Ishikawa (cell line): ENCODE results near the gene ZNF22.

Experiments
- MAX ChIP-seq: IDR thresholded peaks from 2 replicates; pipeline ENCODE4 v1.6.1; 2012
- RAD21 ChIP-seq: IDR thresholded peaks from 2 replicates; pipeline ENCODE4 v1.6.1; 2012; ENCODE audit warnings: low read depth
- TAF1 ChIP-seq: IDR thresholded peaks from 2 replicates; pipeline ENCODE4 v1.6.1; 2012; ENCODE audit warnings: low read depth, mild to moderate bottlenecking

DNA sequence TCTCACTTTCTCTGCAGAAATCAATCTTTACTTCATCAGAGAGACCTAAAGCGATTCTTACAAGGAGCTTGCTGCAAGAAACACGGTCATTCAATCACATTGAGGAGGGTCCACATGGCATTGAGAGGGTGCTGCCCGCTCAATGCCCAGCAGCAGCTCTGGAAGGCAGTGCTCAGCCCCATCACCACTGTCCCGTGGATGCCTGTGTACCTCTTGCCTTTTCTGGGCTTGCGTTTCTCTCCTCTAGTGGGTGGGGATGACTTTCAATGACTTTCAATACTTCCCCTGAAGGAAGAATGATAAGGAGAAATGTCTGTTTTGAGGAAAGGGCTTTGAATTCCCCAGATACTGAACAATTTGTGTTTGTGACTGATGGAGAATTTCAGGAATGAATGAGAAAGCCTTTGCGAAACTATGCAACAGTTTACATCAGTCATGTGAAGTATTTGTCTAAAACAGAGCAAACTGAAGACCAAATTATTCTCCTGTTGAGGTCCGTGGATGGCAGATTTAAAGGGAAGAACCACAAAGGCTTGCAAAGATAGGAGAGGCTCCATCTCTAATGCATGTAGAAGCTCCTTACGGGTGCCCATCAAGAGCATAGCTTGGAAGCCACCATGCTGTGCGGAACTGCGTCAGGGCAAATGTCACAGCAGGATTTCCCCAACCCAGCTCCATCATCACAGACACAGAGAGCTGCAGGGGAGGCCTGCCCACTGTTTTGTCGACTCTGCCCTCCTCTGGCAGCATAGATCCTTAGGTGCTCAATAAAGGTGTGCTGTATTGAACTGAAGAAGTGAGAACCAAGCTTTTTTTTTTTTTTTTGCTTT lies 6.6 kb upstream of the ZNF22 start:
- TF ChIP-seq MAX (no peak), TAF1 (no peak), RAD21 (0 out of 2 replicates have a peak, but pooled peaks have one; percentile 1)
